Upper lobe of right lung (tissue), 1 donor: ENCODE results near the gene UBE2I. TPM values are rescaled to one million over a fixed set of nuclear protein-coding genes. Genes with fewer than 3 reads are reported as not detected.
"Not testable (repeated sequence)": the region's sequence is repeated elsewhere in the genome, so short reads cannot be mapped to it uniquely, and the experiment has no call there.

ENCODE experiments used
- ATAC-seq: fragments of 200-7000 bp; cut with Tn5 transposase; one replicate; pipeline ENCODE4 v1.9.1; 2020; ENCODE audit warnings: mild to moderate bottlenecking, moderate library complexity
- DNase-seq: peaks from one replicate; pipeline ENCODE4 v3.0.0-alpha.2; 2020
- H3K27ac ChIP-seq: fragments of 200-600 bp; one replicate; pipeline ENCODE4 v1.8.0; 2022
- H3K27me3 ChIP-seq: fragments of 200-600 bp; one replicate; pipeline ENCODE4 v1.8.0; 2022; ENCODE audit warnings: mild to moderate bottlenecking
- H3K36me3 ChIP-seq: fragments of 200-600 bp; one replicate; pipeline ENCODE4 v1.8.0; 2022
- H3K4me1 ChIP-seq: fragments of 200-600 bp; one replicate; pipeline ENCODE4 v1.8.0; 2022
- H3K4me3 ChIP-seq: fragments of 200-600 bp; one replicate; pipeline ENCODE4 v1.8.0; 2022; ENCODE audit warnings: mild to moderate bottlenecking
- H3K9me3 ChIP-seq: fragments of 200-600 bp; one replicate; pipeline ENCODE4 v1.8.0; 2022
- CTCF ChIP-seq: fragments of 200-600 bp; IDR thresholded peaks from one replicate; pipeline ENCODE4 v1.8.0; 2022; ENCODE audit warnings: antibody characterized with exemption
- intact Hi-C: fragments of 100-400 bp; cut with DNase I; formaldehyde crosslinking; loops from one replicate; pipeline ENCODE4 v1.11.0; 2022
- total RNA-seq: library from RNA; stranded (reverse); fragmentation: NEBNext Ultra II Directional; extraction: Animal tissue kit (Norgen Biotek cat#: 25700); gene quantifications from one replicate; pipeline ENCODE4 v1.2.1, GENCODE V29; 2021
- donor health status: DM: no; HTN: yes; CAD: no; lungs with severe emphysema.

UBE2I gene
- total RNA-seq, 1 donor from 2014 or later: 95.6 TPM

- no peaks in the 10 kb centered on the region for H3K9me3 ChIP-seq
- DNase-seq (no peak), ATAC-seq (no peak)
- intact Hi-C loops: no loop called here
- H3K36me3 ChIP-seq: no peaks in the 10 kb centered on the region
- no peak overlapping the region for H3K27ac ChIP-seq
- TF ChIP-seq CTCF: no peak
- no peak overlapping the region for H3K4me3 ChIP-seq
- peaks cover 77% of the 10 kb centered on the region for H3K27me3 ChIP-seq
- H3K4me1 ChIP-seq: no peaks in the 10 kb centered on the region
Observed at GRCh38 chr16:1289477-1289866, 20.0 kb upstream of the UBE2I start.

GRCh38 chr16:1290063-1290501, 19.4 kb upstream of the UBE2I start:
- Histone ChIP-seq H3K27me3 (peaks cover 77% of the 10 kb centered on the region), H3K4me3 (no peak overlapping the region), H3K27ac (no peak overlapping the region), H3K4me1 (no peaks in the 10 kb centered on the region), H3K9me3 (no peaks in the 10 kb centered on the region), H3K36me3 (no peaks in the 10 kb centered on the region)
- no peak for DNase-seq
- no peak for TF ChIP-seq CTCF
- intact Hi-C loops: no loop called here
- no peak for ATAC-seq

GRCh38 chr16:1290860-1291575, 18.4 kb upstream of the UBE2I start:
- ATAC-seq (no peak), DNase-seq (no peak)
- Histone ChIP-seq H3K4me1 (no peaks in the 10 kb centered on the region), H3K9me3 (no peaks in the 10 kb centered on the region), H3K27me3 (peaks cover 73% of the 10 kb centered on the region), H3K36me3 (no peaks in the 10 kb centered on the region), H3K27ac (no peak overlapping the region), H3K4me3 (no peak overlapping the region)
- intact Hi-C loops: no loop called here
- no peak for TF ChIP-seq CTCF

GRCh38 chr16:1291576-1291974, 17.9 kb upstream of the UBE2I start:
- intact Hi-C loops: no loop called here
- Histone ChIP-seq H3K4me1 (no peaks in the 10 kb centered on the region), H3K9me3 (no peaks in the 10 kb centered on the region), H3K27ac (no peak overlapping the region), H3K4me3 (no peak overlapping the region), H3K36me3 (no peaks in the 10 kb centered on the region), H3K27me3 (peaks cover 68% of the 10 kb centered on the region)
- TF ChIP-seq CTCF: no peak
- DNase-seq: no peak
- no peak for ATAC-seq

GRCh38 chr16:1292208-1292607, 17.2 kb upstream of the UBE2I start:
- H3K27ac ChIP-seq, H3K4me1 ChIP-seq, ATAC-seq, H3K4me3 ChIP-seq, intact Hi-C loops, DNase-seq, H3K9me3 ChIP-seq, H3K36me3 ChIP-seq: not testable (repeated sequence)
- peaks cover 62% of the 10 kb centered on the region for H3K27me3 ChIP-seq

GRCh38 chr16:1292808-1293207, 16.6 kb upstream of the UBE2I start:
- H3K4me1 ChIP-seq, H3K4me3 ChIP-seq, H3K9me3 ChIP-seq, ATAC-seq, H3K27ac ChIP-seq, H3K36me3 ChIP-seq, DNase-seq, intact Hi-C loops: not testable (repeated sequence)
- peaks cover 56% of the 10 kb centered on the region for H3K27me3 ChIP-seq
